Sciatic nerve (tissue), 1 donor: ENCODE data around the gene CHAF1A. TPM values are rescaled to one million over a fixed set of nuclear protein-coding genes. Genes with fewer than 3 reads are reported as not detected.

Experiments
- microRNA-seq: library from miRNA; unstranded; fragments of <30 nt; microRNA quantifications from one replicate; pipeline ENCODE4 v1.2.0, GENCODE V29; 2020
- total RNA-seq: library from RNA; stranded (reverse); fragmentation: NEBNext Ultra II Directional; extraction: Animal tissue kit (Norgen Biotek cat#: 25700); gene quantifications from one replicate; pipeline ENCODE4 v1.2.1, GENCODE V29; 2021
- donor health status: DM: no; HTN: no; CAD: no.

CHAF1A gene
- total RNA-seq, 1 donor from 2014 or later, result 8.0 TPM

Small RNAs within 50 kb of the gene (microRNA-seq; reads per million reads assigned to microRNA genes)
- gene MIR4746, result not detected

Other genes starting within 250 kb of the CHAF1A start
- not detected for gene CREB3L3, start 249.0 kb upstream of the CHAF1A start, total RNA-seq
- gene SIRT6, start 220.1 kb upstream of the CHAF1A start, total RNA-seq, result 19.0 TPM
- 1.3 TPM for gene ANKRD24, start 220.0 kb upstream of the CHAF1A start, total RNA-seq
- 3.0 TPM for gene EBI3, start 173.1 kb upstream of the CHAF1A start, total RNA-seq
- gene YJU2, start 155.6 kb upstream of the CHAF1A start, total RNA-seq, result 17.3 TPM
- not detected for gene SHD, start 123.4 kb upstream of the CHAF1A start, total RNA-seq
- gene TMIGD2, start 100.3 kb upstream of the CHAF1A start, total RNA-seq, result 0.85 TPM
- 0.31 TPM for gene FSD1, start 98.0 kb upstream of the CHAF1A start, total RNA-seq
- 3.7 TPM for gene STAP2, start 63.8 kb upstream of the CHAF1A start, total RNA-seq
- 13.1 TPM for gene MPND, start 59.1 kb upstream of the CHAF1A start, total RNA-seq
- gene SH3GL1, start 2.1 kb upstream of the CHAF1A start, total RNA-seq, result 71.8 TPM
- gene UBXN6, start 55.2 kb downstream of the CHAF1A start, total RNA-seq, result 107 TPM
- gene HDGFL2, start 69.7 kb downstream of the CHAF1A start, total RNA-seq, result 37.7 TPM
- 58.1 TPM for gene PLIN4, start 115.8 kb downstream of the CHAF1A start, total RNA-seq
- gene PLIN5, start 132.6 kb downstream of the CHAF1A start, total RNA-seq, result 17.1 TPM
- gene LRG1, start 137.4 kb downstream of the CHAF1A start, total RNA-seq, result 2.9 TPM
- gene SEMA6B, start 157.0 kb downstream of the CHAF1A start, total RNA-seq, result 28.2 TPM
- gene TNFAIP8L1, start 236.9 kb downstream of the CHAF1A start, total RNA-seq, result 12.8 TPM